ENCODE results near the gene ACP7.

DNA sequence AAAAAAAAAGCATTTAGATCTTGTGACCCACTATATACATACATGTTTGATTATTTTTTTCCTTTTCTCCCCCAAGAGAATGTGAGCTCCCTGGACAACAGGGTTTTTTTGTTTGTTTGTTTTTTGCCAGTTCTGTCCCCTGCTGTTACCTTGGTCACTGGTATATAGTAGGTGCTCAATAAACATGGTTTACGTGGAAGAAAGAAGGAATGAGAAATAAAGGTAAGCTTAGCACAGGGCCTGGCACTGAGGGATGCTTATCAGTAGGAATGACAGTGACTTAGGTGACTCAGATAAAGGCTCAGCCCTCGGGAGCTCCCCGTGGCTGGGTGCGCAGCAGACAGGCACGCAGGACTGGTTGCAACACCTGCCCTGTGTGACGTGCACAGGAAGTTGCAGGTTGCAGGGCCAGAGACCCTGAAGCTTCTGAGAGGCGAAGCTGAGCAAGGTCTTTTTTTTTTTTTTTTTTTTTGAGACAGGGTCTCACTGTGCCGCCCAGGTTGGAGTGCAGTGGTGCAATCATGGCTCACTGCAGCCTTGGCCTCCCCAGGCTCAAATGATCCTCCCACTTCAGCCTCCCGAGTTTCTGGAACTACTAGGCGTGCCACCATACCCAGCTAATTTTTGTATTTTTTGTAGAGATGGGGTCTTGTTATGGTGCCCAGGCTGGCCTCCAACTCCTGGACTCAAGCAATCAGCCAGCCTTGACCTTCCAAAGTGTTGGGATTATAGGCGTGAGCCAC, 31.1 kb downstream of the ACP7 start:
- TF ChIP-seq, protein P1, sequence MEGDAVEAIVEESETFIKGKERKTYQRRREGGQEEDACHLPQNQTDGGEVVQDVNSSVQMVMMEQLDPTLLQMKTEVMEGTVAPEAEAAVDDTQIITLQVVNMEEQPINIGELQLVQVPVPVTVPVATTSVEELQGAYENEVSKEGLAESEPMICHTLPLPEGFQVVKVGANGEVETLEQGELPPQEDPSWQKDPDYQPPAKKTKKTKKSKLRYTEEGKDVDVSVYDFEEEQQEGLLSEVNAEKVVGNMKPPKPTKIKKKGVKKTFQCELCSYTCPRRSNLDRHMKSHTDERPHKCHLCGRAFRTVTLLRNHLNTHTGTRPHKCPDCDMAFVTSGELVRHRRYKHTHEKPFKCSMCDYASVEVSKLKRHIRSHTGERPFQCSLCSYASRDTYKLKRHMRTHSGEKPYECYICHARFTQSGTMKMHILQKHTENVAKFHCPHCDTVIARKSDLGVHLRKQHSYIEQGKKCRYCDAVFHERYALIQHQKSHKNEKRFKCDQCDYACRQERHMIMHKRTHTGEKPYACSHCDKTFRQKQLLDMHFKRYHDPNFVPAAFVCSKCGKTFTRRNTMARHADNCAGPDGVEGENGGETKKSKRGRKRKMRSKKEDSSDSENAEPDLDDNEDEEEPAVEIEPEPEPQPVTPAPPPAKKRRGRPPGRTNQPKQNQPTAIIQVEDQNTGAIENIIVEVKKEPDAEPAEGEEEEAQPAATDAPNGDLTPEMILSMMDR (IDR thresholded peaks at IDR 0.05; ENCODE audit: insufficient read depth, low read depth, low read length): no peak
- TF ChIP-seq EZH2 (IDR thresholded peaks at IDR 0.05; ENCODE audit: insufficient read depth, low read length): no peak
